Activated CD8-positive, alpha-beta T cell treated with anti-CD3 and anti-CD28 coated beads, Interleukin-2, amount 10 ng/mL, durations not matched to agents 7 days and 5 days (primary cell): ENCODE measurements around the gene GKN2. TPM values are rescaled to one million over a fixed set of nuclear protein-coding genes. Genes with fewer than 3 reads are reported as not detected.
"Not testable (repeated sequence)": the region's sequence is repeated elsewhere in the genome, so short reads cannot be mapped to it uniquely, and the experiment has no call there.

Experiments used
- ATAC-seq: fragments of 150-1000 bp; cut with Tn5 transposase; one replicate; pipeline ENCODE4 v1.10.0; 2021; ENCODE audit warnings: moderate library complexity
- CTCF ChIA-PET: fragments of 350-600 bp; sonication (Branson Sonifier 250); formaldehyde crosslinking; loops from one replicate; lab custom pipeline; 2021; ENCODE audit warnings: antibody characterized with exemption; lab: Charles Lee
- POLR2A ChIA-PET: fragments of 350-600 bp; sonication (Branson Sonifier 250); formaldehyde crosslinking; loops from one replicate; lab custom pipeline; 2021; ENCODE audit warnings: antibody characterized with exemption; lab: Charles Lee
- DNase-seq: peaks from one replicate; pipeline ENCODE4 v3.0.0-alpha.2; 2020
- H3K27ac Mint-ChIP-seq: one replicate; pipeline ENCODE4 v1.8.0; 2021; ENCODE audit warnings: mild to moderate bottlenecking, mixed read lengths
- H3K27me3 Mint-ChIP-seq: one replicate; pipeline ENCODE4 v1.8.0; 2021; ENCODE audit warnings: low read depth, mixed read lengths
- H3K36me3 Mint-ChIP-seq: one replicate; pipeline ENCODE4 v1.8.0; 2021; ENCODE audit warnings: low read depth, mixed read lengths
- H3K4me1 Mint-ChIP-seq: one replicate; pipeline ENCODE4 v1.8.0; 2021; ENCODE audit warnings: low read depth, mixed read lengths
- H3K4me3 Mint-ChIP-seq: one replicate; pipeline ENCODE4 v1.8.0; 2021; ENCODE audit warnings: mild to moderate bottlenecking, mixed read lengths
- H3K9me3 Mint-ChIP-seq: one replicate; pipeline ENCODE4 v1.8.0; 2022; ENCODE audit warnings: mixed read lengths; ENCODE audit not compliant: insufficient read depth
- total RNA-seq, 2 experiments: library from RNA; stranded (reverse); gene quantifications; one replicate each; pipeline ENCODE4 v1.2.3, GENCODE V29; 2021

GKN2 gene
- total RNA-seq, 2 experiments from 2014 or later: not detected

GRCh38 chr2:68907920-68908253, 44.8 kb downstream of the GKN2 start:
- Mint-ChIP-seq H3K27me3 (peaks cover 2% of the 10 kb centered on the region), H3K4me1 (peaks cover 33% of the 10 kb centered on the region), H3K36me3 (peaks cover 4% of the 10 kb centered on the region), H3K27ac (peak overlapping the region; percentile 92), H3K4me3 (peak overlapping the region; percentile 30), H3K9me3 (peaks cover 8% of the 10 kb centered on the region)
- CTCF ChIA-PET: interaction anchor here (0.6 to 6.1 kb wide), 33 partner anchors 14 to 737 kb away, joined by 3 to 56 read pairs (median 6); partner anchors contain the start of genes ARHGAP25 and FBXO48
- DNase-seq: no peak
- no peak for ATAC-seq
- POLR2A ChIA-PET: interaction anchor here (0.8 to 2.2 kb wide), 15 partner anchors 11 to 738 kb away, joined by 3 to 12 read pairs (median 3); partner anchors contain the start of genes APLF, ARHGAP25 and FBXO48

GRCh38 chr2:68907232-68907919, 45.3 kb downstream of the GKN2 start:
- Mint-ChIP-seq H3K36me3 (peaks cover 6% of the 10 kb centered on the region), H3K4me3 (peak overlapping the region; percentile 30), H3K27ac (peak overlapping the region; percentile 92), H3K4me1 (peaks cover 33% of the 10 kb centered on the region), H3K27me3 (peaks cover 2% of the 10 kb centered on the region), H3K9me3 (peaks cover 12% of the 10 kb centered on the region)
- ATAC-seq: no peak
- ChIA-PET POLR2A (interaction anchor here (0.8 to 2.2 kb wide), 10 partner anchors 10 to 440 kb away, joined by 3 to 12 read pairs (median 3); partner anchors contain the start of genes APLF and FBXO48), CTCF (interaction anchor here (0.9 to 6.1 kb wide), 32 partner anchors 13 to 482 kb away, joined by 3 to 56 read pairs (median 6); partner anchors contain the start of genes ARHGAP25 and FBXO48)
- no peak for DNase-seq

GRCh38 chr2:68906716-68907115, 46.0 kb downstream of the GKN2 start:
- H3K27me3 Mint-ChIP-seq: peaks cover 2% of the 10 kb centered on the region
- POLR2A ChIA-PET: interaction anchor here (2.2 kb wide), 1 partner anchor 440 kb away, joined by 12 read pairs; the partner anchor contains the start of genes APLF and FBXO48
- H3K36me3 Mint-ChIP-seq: peaks cover 7% of the 10 kb centered on the region
- no peak overlapping the region for H3K4me3 Mint-ChIP-seq
- peaks cover 18% of the 10 kb centered on the region for H3K9me3 Mint-ChIP-seq
- DNase-seq: no peak
- CTCF ChIA-PET: interaction anchor here (0.9 to 6.1 kb wide), 14 partner anchors 19 to 443 kb away, joined by 3 to 56 read pairs (median 11); partner anchors contain the start of gene FBXO48
- no peak overlapping the region for H3K27ac Mint-ChIP-seq
- ATAC-seq: no peak
- peaks cover 33% of the 10 kb centered on the region for H3K4me1 Mint-ChIP-seq

GRCh38 chr2:68905116-68905515, 47.6 kb downstream of the GKN2 start:
- Mint-ChIP-seq H3K27ac (no peak overlapping the region), H3K4me3 (no peak overlapping the region), H3K9me3 (peaks cover 25% of the 10 kb centered on the region), H3K36me3 (peaks cover 14% of the 10 kb centered on the region), H3K27me3 (peaks cover 2% of the 10 kb centered on the region), H3K4me1 (peaks cover 28% of the 10 kb centered on the region)
- POLR2A ChIA-PET: no interaction called here
- CTCF ChIA-PET: interaction anchor here (1.8 to 6.1 kb wide), 2 partner anchors 20 to 153 kb away, joined by 7 to 40 read pairs; no protein-coding TSS in a partner anchor
- DNase-seq (no peak), ATAC-seq (no peak)

- Mint-ChIP-seq H3K4me1 (no peaks in the 10 kb centered on the region), H3K36me3 (peaks cover 17% of the 10 kb centered on the region), H3K27ac (no peak overlapping the region), H3K27me3 (peaks cover 2% of the 10 kb centered on the region), H3K9me3 (peaks cover 29% of the 10 kb centered on the region), H3K4me3 (no peak overlapping the region)
- ChIA-PET POLR2A (no interaction called here), CTCF (interaction anchor here (0.7 to 3.7 kb wide), 5 partner anchors 23 to 414 kb away, joined by 3 to 11 read pairs (median 3); no protein-coding TSS in a partner anchor)
- no peak for ATAC-seq
- DNase-seq: no peak
Measured at GRCh38 chr2:68901561-68901960, 51.1 kb downstream of the GKN2 start.

- POLR2A ChIA-PET: no interaction called here
- peaks cover 17% of the 10 kb centered on the region for H3K36me3 Mint-ChIP-seq
- H3K9me3 Mint-ChIP-seq: peaks cover 29% of the 10 kb centered on the region
- CTCF ChIA-PET: interaction anchor here (0.7 to 3.7 kb wide), 6 partner anchors 22 to 413 kb away, joined by 3 to 11 read pairs (median 3); no protein-coding TSS in a partner anchor
- peaks cover 2% of the 10 kb centered on the region for H3K27me3 Mint-ChIP-seq
- DNase-seq: no peak
- no peak for ATAC-seq
- H3K4me3 Mint-ChIP-seq: no peak overlapping the region
- H3K4me1 Mint-ChIP-seq: no peaks in the 10 kb centered on the region
- no peak overlapping the region for H3K27ac Mint-ChIP-seq
Measured at GRCh38 chr2:68901199-68901514, 51.5 kb downstream of the GKN2 start.

- CTCF ChIA-PET: interaction anchor here (0.7 to 3.7 kb wide), 7 partner anchors 22 to 191 kb away, joined by 3 to 11 read pairs (median 3); no protein-coding TSS in a partner anchor
- ATAC-seq (no peak), DNase-seq (no peak)
- POLR2A ChIA-PET: no interaction called here
- Mint-ChIP-seq H3K36me3 (peaks cover 17% of the 10 kb centered on the region), H3K9me3 (peaks cover 29% of the 10 kb centered on the region), H3K4me3 (no peak overlapping the region), H3K27me3 (peaks cover 2% of the 10 kb centered on the region), H3K4me1 (no peaks in the 10 kb centered on the region), H3K27ac (no peak overlapping the region)
Measured at GRCh38 chr2:68900496-68901198, 52.0 kb downstream of the GKN2 start.

- H3K9me3 Mint-ChIP-seq, ATAC-seq, POLR2A ChIA-PET, DNase-seq, H3K36me3 Mint-ChIP-seq, H3K27ac Mint-ChIP-seq, H3K4me3 Mint-ChIP-seq, H3K4me1 Mint-ChIP-seq, H3K27me3 Mint-ChIP-seq: not testable (repeated sequence)
- CTCF ChIA-PET: interaction anchor here (0.8 kb wide), 1 partner anchor 433 kb away, joined by 3 read pairs; no protein-coding TSS in a partner anchor
Measured at GRCh38 chr2:68895981-68896380, 56.7 kb downstream of the GKN2 start.

Other genes with a start within 250 kb of the GKN2 start
- 10 to 100 TPM; 68.2 to 68.7 TPM for gene ARHGAP25, start 218.1 kb downstream of the GKN2 start, total RNA-seq
- gene BMP10, start 81.5 kb downstream of the GKN2 start, total RNA-seq: not detected
- gene GKN1, start 21.7 kb upstream of the GKN2 start, total RNA-seq: not detected
- gene ANTXR1, start 60.3 kb upstream of the GKN2 start, total RNA-seq: under 1 TPM in 1 of 2 experiments, not detected in 1; 0.05 TPM